ENCODE data around the gene RAB7B. TPM values are rescaled to one million over a fixed set of nuclear protein-coding genes. Genes with fewer than 3 reads are reported as not detected.

Gene RAB7B
- total RNA-seq, 2 donors from 2014 or later, result 4.8 to 5.1 TPM

- no peak overlapping the region for H3K27ac ChIP-seq
- no peaks in the 10 kb centered on the region for H3K4me1 ChIP-seq
- H3K4me3 ChIP-seq, result no peak overlapping the region
- TF ChIP-seq CTCF (IDR thresholded peaks at IDR 0.05), result no peak
- no peaks in the 10 kb centered on the region for H3K9me3 ChIP-seq
- H3K36me3 ChIP-seq, result no peaks in the 10 kb centered on the region
- DNase-seq (ENCODE audit: low spot score), result no peak
- no peaks in the 10 kb centered on the region for H3K27me3 ChIP-seq
These were observed 18.6 kb upstream of the RAB7B start for GRCh38 chr1:206021626-206022365.

GRCh38 chr1:206021008-206021625 lies 17.9 kb upstream of the RAB7B start:
- H3K4me1 ChIP-seq, result no peaks in the 10 kb centered on the region
- H3K9me3 ChIP-seq, result no peaks in the 10 kb centered on the region
- DNase-seq (ENCODE audit: low spot score), result no peak
- no peaks in the 10 kb centered on the region for H3K27me3 ChIP-seq
- no peak for TF ChIP-seq CTCF (IDR thresholded peaks at IDR 0.05)
- H3K27ac ChIP-seq, result no peak overlapping the region
- H3K4me3 ChIP-seq, result no peak overlapping the region
- no peaks in the 10 kb centered on the region for H3K36me3 ChIP-seq

- no peak for TF ChIP-seq CTCF (IDR thresholded peaks at IDR 0.05)
- H3K27me3 ChIP-seq, result no peaks in the 10 kb centered on the region
- H3K27ac ChIP-seq, result no peak overlapping the region
- H3K9me3 ChIP-seq, result no peaks in the 10 kb centered on the region
- no peaks in the 10 kb centered on the region for H3K4me1 ChIP-seq
- no peak overlapping the region for H3K4me3 ChIP-seq
- no peaks in the 10 kb centered on the region for H3K36me3 ChIP-seq
- DNase-seq (ENCODE audit: low spot score), result no peak
These were observed 17.3 kb upstream of the RAB7B start for GRCh38 chr1:206020393-206021007.

- Histone ChIP-seq H3K36me3 (no peaks in the 10 kb centered on the region), H3K4me3 (no peak overlapping the region), H3K4me1 (no peaks in the 10 kb centered on the region), H3K27ac (no peak overlapping the region), H3K27me3 (no peaks in the 10 kb centered on the region), H3K9me3 (no peaks in the 10 kb centered on the region)
- TF ChIP-seq CTCF (IDR thresholded peaks at IDR 0.05), result no peak
- DNase-seq (ENCODE audit: low spot score), result no peak
These were observed 11.9 kb upstream of the RAB7B start for GRCh38 chr1:206015071-206015470.

- H3K27me3 ChIP-seq, result no peaks in the 10 kb centered on the region
- DNase-seq (ENCODE audit: low spot score), result no peak
- no peaks in the 10 kb centered on the region for H3K36me3 ChIP-seq
- no peak overlapping the region for H3K27ac ChIP-seq
- H3K9me3 ChIP-seq, result no peaks in the 10 kb centered on the region
- H3K4me1 ChIP-seq, result no peaks in the 10 kb centered on the region
- TF ChIP-seq CTCF (IDR thresholded peaks at IDR 0.05), result no peak
- no peak overlapping the region for H3K4me3 ChIP-seq
These were observed 11.4 kb upstream of the RAB7B start for GRCh38 chr1:206014601-206015000.

All from right atrium auricular region (tissue), 2 donors.